ENCODE results near the gene DST.

Gene DST

DNA sequence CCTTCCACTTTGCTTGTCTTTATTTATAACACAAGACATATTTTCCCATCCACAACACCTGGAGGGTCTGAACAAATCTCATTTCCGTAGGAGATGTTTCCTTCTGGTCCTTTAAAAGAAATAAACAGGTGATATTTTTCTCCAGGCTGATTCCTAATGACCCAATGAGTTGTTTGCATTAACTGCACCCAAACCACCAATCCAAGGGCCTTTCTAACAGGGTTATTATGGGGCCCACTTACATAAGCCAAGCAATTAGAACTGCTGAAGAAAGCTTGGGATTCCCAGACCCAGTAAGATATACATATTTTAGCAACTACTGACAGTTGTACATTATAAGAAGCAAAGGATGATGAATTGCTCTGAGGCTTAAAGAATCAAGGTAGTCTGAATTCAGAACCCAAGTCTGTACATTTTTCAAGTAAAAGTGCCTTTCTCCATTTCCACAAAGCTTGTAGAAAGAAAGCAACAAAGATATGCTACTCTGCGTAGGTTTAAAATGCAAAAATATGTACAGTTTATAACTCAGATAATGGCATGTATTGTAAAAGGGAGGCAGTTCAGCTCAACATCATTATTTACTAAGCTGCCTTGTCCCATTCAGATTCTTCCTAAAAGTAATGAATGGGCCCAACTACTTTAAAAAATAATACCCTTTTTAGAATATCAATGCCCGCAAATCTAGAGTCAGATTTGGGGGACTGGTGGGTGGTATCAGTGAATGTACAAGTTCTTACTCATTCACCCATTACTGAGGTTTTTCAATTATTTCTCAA, 120.0 kb downstream of the DST start:
- no peak overlapping the region for H3K27ac ChIP-seq
- TF ChIP-seq ZFX (IDR thresholded peaks at IDR 0.05; ENCODE audit: borderline replicate concordance), result no peak
- TF ChIP-seq, protein P1, sequence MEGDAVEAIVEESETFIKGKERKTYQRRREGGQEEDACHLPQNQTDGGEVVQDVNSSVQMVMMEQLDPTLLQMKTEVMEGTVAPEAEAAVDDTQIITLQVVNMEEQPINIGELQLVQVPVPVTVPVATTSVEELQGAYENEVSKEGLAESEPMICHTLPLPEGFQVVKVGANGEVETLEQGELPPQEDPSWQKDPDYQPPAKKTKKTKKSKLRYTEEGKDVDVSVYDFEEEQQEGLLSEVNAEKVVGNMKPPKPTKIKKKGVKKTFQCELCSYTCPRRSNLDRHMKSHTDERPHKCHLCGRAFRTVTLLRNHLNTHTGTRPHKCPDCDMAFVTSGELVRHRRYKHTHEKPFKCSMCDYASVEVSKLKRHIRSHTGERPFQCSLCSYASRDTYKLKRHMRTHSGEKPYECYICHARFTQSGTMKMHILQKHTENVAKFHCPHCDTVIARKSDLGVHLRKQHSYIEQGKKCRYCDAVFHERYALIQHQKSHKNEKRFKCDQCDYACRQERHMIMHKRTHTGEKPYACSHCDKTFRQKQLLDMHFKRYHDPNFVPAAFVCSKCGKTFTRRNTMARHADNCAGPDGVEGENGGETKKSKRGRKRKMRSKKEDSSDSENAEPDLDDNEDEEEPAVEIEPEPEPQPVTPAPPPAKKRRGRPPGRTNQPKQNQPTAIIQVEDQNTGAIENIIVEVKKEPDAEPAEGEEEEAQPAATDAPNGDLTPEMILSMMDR (IDR thresholded peaks at IDR 0.05), result no peak

DNA sequence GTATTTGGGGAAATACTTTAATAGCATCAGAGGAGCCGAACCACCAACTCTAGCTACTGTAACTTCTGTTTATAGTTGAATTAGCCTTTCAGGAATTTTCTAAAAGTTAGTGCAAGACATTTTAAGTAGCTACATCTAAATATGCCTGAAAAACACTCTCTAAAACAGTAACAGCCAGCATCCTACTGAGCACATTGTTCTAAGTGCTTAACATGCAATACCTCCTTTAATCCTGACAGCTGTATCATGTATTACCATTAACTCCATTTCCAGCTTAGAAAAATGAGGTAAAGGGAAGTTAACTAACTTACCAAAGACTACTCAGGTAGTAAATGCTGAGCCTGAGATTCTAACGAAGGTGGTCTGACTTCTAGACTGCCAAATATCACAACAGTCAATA, 120.7 kb downstream of the DST start:
- no peak overlapping the region for H3K27ac ChIP-seq

DNA sequence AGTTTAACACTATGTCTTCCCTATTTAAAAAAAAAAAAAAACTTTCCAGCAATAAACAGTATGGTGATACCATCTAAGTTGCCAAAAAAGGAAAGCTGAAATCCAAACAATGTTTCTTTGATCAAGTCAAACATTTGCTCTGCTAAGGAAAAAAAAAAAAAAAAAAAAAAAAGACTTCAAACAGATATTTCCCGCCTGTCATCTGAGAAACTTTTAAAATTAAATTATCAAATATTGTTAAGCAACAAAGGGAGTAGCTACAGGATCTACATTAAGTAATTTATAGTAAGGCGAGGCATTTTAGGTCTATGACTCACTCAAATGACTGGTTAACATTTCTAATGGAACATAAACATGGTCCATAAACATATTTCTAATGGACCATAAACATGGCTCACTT, 121.2 kb downstream of the DST start:
- H3K27ac ChIP-seq, result no peak overlapping the region
- TF ChIP-seq, protein P1 (IDR thresholded peaks at IDR 0.05), result no peak
- TF ChIP-seq ZFX (IDR thresholded peaks at IDR 0.05; ENCODE audit: borderline replicate concordance), result no peak

More for the DNA sequence above, 120.7 kb downstream of the DST start:
- TF ChIP-seq ZFX (IDR thresholded peaks at IDR 0.05; ENCODE audit: borderline replicate concordance), result no peak
- TF ChIP-seq, protein P1 (IDR thresholded peaks at IDR 0.05), result no peak

DNA sequence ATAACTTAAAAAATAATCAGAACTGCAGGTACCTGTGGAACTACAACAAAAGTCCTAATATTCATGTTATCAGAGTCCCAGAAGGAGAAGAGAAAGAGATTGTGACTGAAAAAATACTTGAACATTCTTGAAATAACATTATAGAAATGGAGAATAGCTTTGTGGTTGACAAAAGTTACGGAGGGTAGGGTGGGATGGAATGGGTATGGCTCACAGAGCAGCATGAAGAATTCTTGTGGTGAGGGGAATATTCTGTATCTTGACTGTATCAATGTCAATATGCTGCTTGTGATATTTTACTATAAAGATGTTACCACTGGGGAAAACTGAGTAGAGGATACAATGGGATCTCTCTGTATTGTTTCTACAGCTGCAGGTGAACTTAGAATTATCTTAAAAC, 122.5 kb downstream of the DST start:
- no peak for TF ChIP-seq ZFX (IDR thresholded peaks at IDR 0.05; ENCODE audit: borderline replicate concordance)
- TF ChIP-seq, protein P1 (IDR thresholded peaks at IDR 0.05), result no peak
- no peak overlapping the region for H3K27ac ChIP-seq

DNA sequence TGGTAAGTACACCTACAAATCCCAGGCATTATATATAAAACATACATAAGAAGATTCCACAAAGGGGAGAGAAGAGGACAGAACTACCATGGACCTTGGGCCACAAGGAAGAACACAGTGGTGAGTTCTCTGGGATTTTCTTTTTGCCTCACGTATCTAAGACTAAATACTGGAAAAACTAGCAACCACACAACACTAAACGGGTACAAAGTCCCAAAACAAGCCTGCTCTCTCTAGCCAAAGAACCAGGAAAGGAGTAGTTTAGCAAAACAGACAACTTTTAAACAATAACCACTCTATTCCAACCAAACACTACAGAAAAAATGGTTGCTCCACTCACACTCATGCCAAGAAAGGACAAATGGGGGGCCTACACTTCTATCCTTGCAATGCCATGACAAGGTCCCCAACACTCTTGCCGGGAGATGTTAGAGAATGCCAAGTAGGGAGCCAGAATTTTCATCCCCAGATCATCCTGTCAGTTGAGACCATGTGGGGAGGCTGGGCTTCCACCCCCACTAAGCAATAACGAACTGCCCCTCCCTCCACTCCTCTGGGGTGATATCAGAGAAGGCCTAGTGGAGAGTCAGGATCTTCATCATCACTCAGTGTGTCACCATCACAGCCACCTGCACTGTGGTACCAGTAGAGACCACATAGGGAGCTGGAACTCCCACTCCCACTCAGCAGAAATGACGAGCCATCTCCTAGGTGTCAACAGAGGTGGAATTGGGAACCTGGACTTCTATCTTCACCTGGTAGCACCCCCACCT, 123.5 kb downstream of the DST start:
- TF ChIP-seq, protein P1 (IDR thresholded peaks at IDR 0.05), result no peak

DNA sequence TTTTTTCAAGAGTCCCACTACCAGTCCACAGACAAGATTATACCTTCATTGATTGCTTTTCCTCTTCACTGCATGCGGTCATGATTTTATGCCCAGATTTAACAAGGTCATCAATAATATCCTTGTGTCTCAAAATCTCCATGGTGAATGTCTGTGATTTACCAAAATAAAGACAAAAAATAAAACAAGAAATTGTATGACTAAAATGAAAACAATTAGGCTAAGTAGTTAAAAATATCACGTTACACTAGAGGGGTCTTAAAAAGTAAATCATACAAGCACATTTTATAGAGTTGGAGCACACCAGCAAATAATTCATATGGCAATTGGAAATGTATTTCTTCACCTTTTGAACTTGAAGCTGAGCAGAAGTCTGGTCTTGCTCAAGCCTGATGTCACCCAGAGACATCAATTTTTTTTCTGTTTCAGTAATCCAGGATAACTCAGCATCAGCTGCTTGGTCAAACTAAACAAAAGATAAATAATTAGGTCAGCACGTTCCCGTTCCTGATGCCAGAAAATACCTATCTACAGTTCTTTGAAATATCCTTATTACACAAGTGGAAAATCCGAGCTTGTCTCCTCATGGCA, 125.4 kb downstream of the DST start:
- TF ChIP-seq ZFX (IDR thresholded peaks at IDR 0.05; ENCODE audit: borderline replicate concordance), result no peak
- TF ChIP-seq, protein P1 (IDR thresholded peaks at IDR 0.05), result no peak
- no peak overlapping the region for H3K27ac ChIP-seq

More for the DNA sequence above, 123.5 kb downstream of the DST start:
- H3K27ac ChIP-seq, result no peak overlapping the region
